ENCODE measurements around the gene TRPC6.

The TRPC6 gene

DNA sequence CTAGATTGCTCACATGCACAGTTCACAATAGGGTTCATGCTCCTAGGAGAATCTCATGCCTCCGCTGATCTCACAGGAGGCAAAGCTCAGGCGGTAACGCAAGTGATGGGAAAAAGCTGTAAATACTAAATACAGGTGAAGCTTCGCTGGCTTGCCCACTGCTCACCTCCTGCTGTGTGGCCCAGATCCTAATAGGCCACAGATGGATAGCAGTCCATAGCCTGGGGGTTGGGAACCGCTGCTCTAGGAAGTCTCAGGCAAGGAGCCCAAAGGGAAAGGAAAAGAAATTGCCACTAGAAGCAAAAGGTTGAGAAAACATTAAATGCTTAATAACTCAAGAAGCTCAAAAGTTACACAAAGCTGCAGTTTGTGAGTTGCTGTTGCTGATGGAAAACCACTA, 3.2 kb upstream of the TRPC6 start:
- Histone ChIP-seq H3K27ac (ENCODE audit: low read depth, low read length) (no peak overlapping the region), H3K9me3 (ENCODE audit: control insufficient read depth, insufficient read depth, low read length) (peaks cover 10% of the 10 kb centered on the region; the same call in 1 of the 2 replicates), H3K79me2 (ENCODE audit: control insufficient read depth, low read length) (no peaks in the 10 kb centered on the region), H3K4me2 (ENCODE audit: low read length) (no peak overlapping the region), H3K9me2 (replicated peaks; ENCODE audit: control insufficient read depth, low read length) (no peaks in the 10 kb centered on the region), H4K20me1 (ENCODE audit: control insufficient read depth, insufficient read depth, low read depth, low read length) (no peaks in the 10 kb centered on the region), H3K4me3 (ENCODE audit: low read length) (no peak overlapping the region), H3K27me3 (ENCODE audit: control insufficient read depth, low read length) (no peaks in the 10 kb centered on the region), H3F3A (ENCODE audit: control insufficient read depth, insufficient read depth) (no peaks in the 10 kb centered on the region), H3K36me3 (ENCODE audit: control insufficient read depth, low read length) (no peaks in the 10 kb centered on the region), H3K4me1 (ENCODE audit: control insufficient read depth, low read length) (peaks cover 9% of the 10 kb centered on the region)
- TF ChIP-seq, protein P1, sequence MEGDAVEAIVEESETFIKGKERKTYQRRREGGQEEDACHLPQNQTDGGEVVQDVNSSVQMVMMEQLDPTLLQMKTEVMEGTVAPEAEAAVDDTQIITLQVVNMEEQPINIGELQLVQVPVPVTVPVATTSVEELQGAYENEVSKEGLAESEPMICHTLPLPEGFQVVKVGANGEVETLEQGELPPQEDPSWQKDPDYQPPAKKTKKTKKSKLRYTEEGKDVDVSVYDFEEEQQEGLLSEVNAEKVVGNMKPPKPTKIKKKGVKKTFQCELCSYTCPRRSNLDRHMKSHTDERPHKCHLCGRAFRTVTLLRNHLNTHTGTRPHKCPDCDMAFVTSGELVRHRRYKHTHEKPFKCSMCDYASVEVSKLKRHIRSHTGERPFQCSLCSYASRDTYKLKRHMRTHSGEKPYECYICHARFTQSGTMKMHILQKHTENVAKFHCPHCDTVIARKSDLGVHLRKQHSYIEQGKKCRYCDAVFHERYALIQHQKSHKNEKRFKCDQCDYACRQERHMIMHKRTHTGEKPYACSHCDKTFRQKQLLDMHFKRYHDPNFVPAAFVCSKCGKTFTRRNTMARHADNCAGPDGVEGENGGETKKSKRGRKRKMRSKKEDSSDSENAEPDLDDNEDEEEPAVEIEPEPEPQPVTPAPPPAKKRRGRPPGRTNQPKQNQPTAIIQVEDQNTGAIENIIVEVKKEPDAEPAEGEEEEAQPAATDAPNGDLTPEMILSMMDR (IDR thresholded peaks at IDR 0.05; ENCODE audit: low read depth, low read length, poor library complexity, severe bottlenecking) = no peak
- TF ChIP-seq EZH2phosphoT487 (IDR thresholded peaks at IDR 0.05; ENCODE audit: borderline replicate concordance, low read length) = no peak

DNA sequence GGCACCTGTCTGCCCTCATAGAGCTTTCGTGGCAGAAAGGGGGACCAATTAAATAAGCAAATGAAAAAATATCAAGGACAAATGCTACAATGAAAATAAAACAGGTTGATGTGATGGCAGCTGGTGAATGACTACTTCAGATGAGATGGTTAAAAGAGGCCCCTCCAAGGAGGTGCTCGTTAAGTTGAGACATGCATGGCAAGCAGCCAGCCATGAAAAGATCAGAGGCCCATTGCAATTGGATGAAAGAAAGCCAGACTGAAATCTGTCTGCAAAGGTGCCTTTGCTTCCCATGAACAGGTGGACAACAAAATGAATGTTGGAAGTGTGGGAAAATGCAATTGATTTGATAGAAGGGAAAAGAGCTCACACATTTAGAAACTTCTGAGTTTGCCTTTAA, 848 bp upstream of the TRPC6 start:
- H3K79me2 ChIP-seq (ENCODE audit: control insufficient read depth, low read length) = no peaks in the 10 kb centered on the region
- no peaks in the 10 kb centered on the region for H3F3A ChIP-seq (ENCODE audit: control insufficient read depth, insufficient read depth)
- H3K27ac ChIP-seq (ENCODE audit: low read depth, low read length) = no peak overlapping the region
- TF ChIP-seq EZH2phosphoT487 (IDR thresholded peaks at IDR 0.05; ENCODE audit: borderline replicate concordance, low read length) = no peak
- TF ChIP-seq, protein P1 (IDR thresholded peaks at IDR 0.05; ENCODE audit: low read depth, low read length, poor library complexity, severe bottlenecking) = no peak
- no peaks in the 10 kb centered on the region for H4K20me1 ChIP-seq (ENCODE audit: control insufficient read depth, insufficient read depth, low read depth, low read length)
- no peak overlapping the region for H3K4me2 ChIP-seq (ENCODE audit: low read length)
- peaks cover 9% of the 10 kb centered on the region for H3K4me1 ChIP-seq (ENCODE audit: control insufficient read depth, low read length)
- H3K27me3 ChIP-seq (ENCODE audit: control insufficient read depth, low read length) = no peaks in the 10 kb centered on the region
- H3K9me2 ChIP-seq (replicated peaks; ENCODE audit: control insufficient read depth, low read length) = no peaks in the 10 kb centered on the region
- no peak overlapping the region for H3K4me3 ChIP-seq (ENCODE audit: low read length)
- H3K36me3 ChIP-seq (ENCODE audit: control insufficient read depth, low read length) = no peaks in the 10 kb centered on the region
- peaks cover 12% of the 10 kb centered on the region; the same call in 1 of the 2 replicates for H3K9me3 ChIP-seq (ENCODE audit: control insufficient read depth, insufficient read depth, low read length)

DNA sequence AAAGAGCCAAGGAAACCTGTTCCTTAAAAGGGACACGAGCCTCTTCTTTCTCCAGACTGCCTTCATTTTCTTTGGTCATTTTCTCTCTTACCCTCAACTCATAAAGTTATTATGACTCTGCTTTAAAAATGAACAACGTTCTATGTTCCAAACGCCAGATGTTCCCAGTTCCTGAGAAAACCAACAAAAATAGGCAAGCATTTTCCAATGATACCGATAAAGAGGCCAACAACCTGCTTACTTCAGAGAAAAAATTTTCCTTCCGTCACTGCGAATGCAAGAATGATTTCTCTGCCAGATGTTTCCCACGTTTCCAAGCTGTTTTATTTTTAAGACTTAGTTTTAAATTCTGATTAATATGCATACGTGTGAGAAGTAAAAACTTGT, 315 bp upstream of the TRPC6 start:
- Histone ChIP-seq H3K4me2 (ENCODE audit: low read length) (no peak overlapping the region), H3F3A (ENCODE audit: control insufficient read depth, insufficient read depth) (no peaks in the 10 kb centered on the region), H3K27me3 (ENCODE audit: control insufficient read depth, low read length) (no peaks in the 10 kb centered on the region)

More for the DNA sequence above, 315 bp upstream of the TRPC6 start:
- Histone ChIP-seq H4K20me1 (ENCODE audit: control insufficient read depth, insufficient read depth, low read depth, low read length) (no peaks in the 10 kb centered on the region), H3K27ac (ENCODE audit: low read depth, low read length) (no peak overlapping the region), H3K36me3 (ENCODE audit: control insufficient read depth, low read length) (no peaks in the 10 kb centered on the region), H3K79me2 (ENCODE audit: control insufficient read depth, low read length) (no peaks in the 10 kb centered on the region), H3K9me2 (replicated peaks; ENCODE audit: control insufficient read depth, low read length) (no peaks in the 10 kb centered on the region), H3K4me3 (ENCODE audit: low read length) (no peak overlapping the region), H3K4me1 (ENCODE audit: control insufficient read depth, low read length) (peaks cover 9% of the 10 kb centered on the region), H3K9me3 (ENCODE audit: control insufficient read depth, insufficient read depth, low read length) (peaks cover 17% of the 10 kb centered on the region; the same call in 1 of the 2 replicates)
- TF ChIP-seq, protein P1 (IDR thresholded peaks at IDR 0.05; ENCODE audit: low read depth, low read length, poor library complexity, severe bottlenecking) = no peak
- TF ChIP-seq EZH2phosphoT487 (IDR thresholded peaks at IDR 0.05; ENCODE audit: borderline replicate concordance, low read length) = no peak
